GM21825 (cell line): Measurements from ENCODE around the gene ANKDD1A.
A peak's percentile ranks its signal among the peaks of the same experiment; 100 is the strongest.

Source experiments
- ATAC-seq: cut with Tn5 transposase; IDR thresholded peaks from one replicate; pipeline ENCODE4 v1.9.1; 2021; ENCODE audit warnings: mild to moderate bottlenecking, moderate library complexity; ENCODE audit not compliant: unreplicated experiment

ANKDD1A gene

GRCh38 chr15:64921711-64922110 is 10.0 kb downstream of the ANKDD1A start:
- no peak for ATAC-seq

GRCh38 chr15:64923546-64923945 is 11.8 kb downstream of the ANKDD1A start:
- ATAC-seq = no peak

GRCh38 chr15:64925335-64926330 is 13.9 kb downstream of the ANKDD1A start:
- no peak for ATAC-seq

GRCh38 chr15:64926661-64927060 is 15.0 kb downstream of the ANKDD1A start:
- ATAC-seq = no peak

GRCh38 chr15:64928626-64929220 is 17.0 kb downstream of the ANKDD1A start:
- ATAC-seq = no peak

GRCh38 chr15:64930019-64930652 is 18.4 kb downstream of the ANKDD1A start:
- peak; percentile 63 for ATAC-seq

- no peak for ATAC-seq
Measured at GRCh38 chr15:64930778-64931371, 19.2 kb downstream of the ANKDD1A start.

GRCh38 chr15:64931381-64931780 is 19.7 kb downstream of the ANKDD1A start:
- ATAC-seq = no peak

GRCh38 chr15:64934023-64934422 is 22.3 kb downstream of the ANKDD1A start:
- no peak for ATAC-seq

- no peak for ATAC-seq
Measured at GRCh38 chr15:64938192-64938591, 26.5 kb downstream of the ANKDD1A start.

GRCh38 chr15:64942356-64942755 is 30.7 kb downstream of the ANKDD1A start:
- ATAC-seq = no peak

GRCh38 chr15:64943512-64944225 is 32.0 kb downstream of the ANKDD1A start:
- no peak for ATAC-seq

GRCh38 chr15:64944961-64945360 is 33.3 kb downstream of the ANKDD1A start:
- no peak for ATAC-seq

GRCh38 chr15:64947211-64947610 is 35.5 kb downstream of the ANKDD1A start:
- no peak for ATAC-seq

- ATAC-seq = no peak
Measured at GRCh38 chr15:64948916-64949315, 37.2 kb downstream of the ANKDD1A start.

- no peak for ATAC-seq
Measured at GRCh38 chr15:64949383-64950186, 37.9 kb downstream of the ANKDD1A start.

- ATAC-seq = no peak
Measured at GRCh38 chr15:64950888-64951287, 39.2 kb downstream of the ANKDD1A start.

- ATAC-seq = no peak
Measured at GRCh38 chr15:64951777-64952418, 40.2 kb downstream of the ANKDD1A start.

GRCh38 chr15:64954395-64954794 is 42.7 kb downstream of the ANKDD1A start:
- no peak for ATAC-seq
